Adipose tissue (tissue), 3 donors: Measurements from ENCODE around the gene ZG16. TPM values are rescaled to one million over a fixed set of nuclear protein-coding genes. Genes with fewer than 3 reads are reported as not detected.
"Not testable (repeated sequence)": the region's sequence is repeated elsewhere in the genome, so short reads cannot be mapped to it uniquely, and the experiment has no call there.

Experiments used
- H3K27ac ChIP-seq: one replicate; pipeline ENCODE4 v1.5.1; 2013; ENCODE audit warnings: low read depth, low read length
- WGBS, 3 donors: extraction: QIAGEN DNeasy Blood & Tissue Kit; methylation state at CpG; one replicate each; pipeline ENCODE4 v1.1.7; 2013; 5-methylcytosine and 5-hydroxymethylcytosine counted together
- polyA plus RNA-seq, 3 donors: library from polyadenylated mRNA; stranded (reverse); fragments of 200-250 nt; gene quantifications; one replicate each; pipeline ENCODE4 v1.2.3, GENCODE V29; 2013
- donor health status: healthy with polysubstance abuse.
- donor health status: Bipolar disorder and iron deficiency.
- donor health status: healthy.

Gene ZG16
- polyA plus RNA-seq, 3 donors, result 0.22 to 0.97 (median 0.23) TPM

GRCh38 chr16:29746518-29746917, 31.5 kb upstream of the ZG16 start:
- not testable (repeated sequence) for H3K27ac ChIP-seq
- 30 to 77% (median 32%) methylated on average over 4 of the region's 4 CpGs for WGBS, 3 donors

GRCh38 chr16:29747947-29748759, 29.9 kb upstream of the ZG16 start:
- WGBS, 3 donors, result 92 to 96% (median 94%) methylated on average over 29 to 30 of the region's 30 CpGs
- H3K27ac ChIP-seq, result no peak overlapping the region

- 66 to 80% (median 75%) methylated on average over 4 of the region's 4 CpGs for WGBS, 3 donors
- H3K27ac ChIP-seq, result not testable (repeated sequence)
Measured at GRCh38 chr16:29748760-29749149, 29.3 kb upstream of the ZG16 start.

- 74 to 81% (median 76%) methylated on average over 1 of the region's 1 CpG for WGBS, 3 donors
- H3K27ac ChIP-seq, result no peak overlapping the region
Measured at GRCh38 chr16:29753516-29753915, 24.5 kb upstream of the ZG16 start.

GRCh38 chr16:29756654-29757053, 21.4 kb upstream of the ZG16 start:
- 43 to 78% (median 76%) methylated on average over 1 of the region's 1 CpG for WGBS, 3 donors
- H3K27ac ChIP-seq, result no peak overlapping the region

- WGBS, 3 donors, result 77 to 86% (median 82%) methylated on average over 8 of the region's 8 CpGs
- H3K27ac ChIP-seq, result not testable (repeated sequence)
Measured at GRCh38 chr16:29757086-29757485, 21.0 kb upstream of the ZG16 start.

- no peak overlapping the region for H3K27ac ChIP-seq
- 55 to 68% (median 55%) methylated on average over 6 of the region's 6 CpGs for WGBS, 3 donors
Measured at GRCh38 chr16:29757950-29758466, 20.0 kb upstream of the ZG16 start.

GRCh38 chr16:29760567-29761279, 17.3 kb upstream of the ZG16 start:
- no peak overlapping the region for H3K27ac ChIP-seq
- 77 to 82% (median 77%) methylated on average over 9 of the region's 9 CpGs for WGBS, 3 donors

GRCh38 chr16:29761280-29761651, 16.8 kb upstream of the ZG16 start:
- 76 to 80% (median 79%) methylated on average over 6 to 8 of the region's 8 CpGs for WGBS, 3 donors

GRCh38 chr16:29761882-29762281, 16.2 kb upstream of the ZG16 start:
- no peak overlapping the region for H3K27ac ChIP-seq
- 41 to 79% (median 74%) methylated on average over 6 of the region's 6 CpGs for WGBS, 3 donors

More at GRCh38 chr16:29761280-29761651, 16.8 kb upstream of the ZG16 start:
- not testable (repeated sequence) for H3K27ac ChIP-seq

- 74 to 90% (median 76%) methylated on average over 6 of the region's 6 CpGs for WGBS, 3 donors
- no peak overlapping the region for H3K27ac ChIP-seq
Measured at GRCh38 chr16:29763326-29763725, 14.7 kb upstream of the ZG16 start.

- no peak overlapping the region for H3K27ac ChIP-seq
- 31 to 78% (median 74%) methylated on average over 15 of the region's 15 CpGs for WGBS, 3 donors
Measured at GRCh38 chr16:29765167-29766032, 12.7 kb upstream of the ZG16 start.

- no peak overlapping the region for H3K27ac ChIP-seq
- 76 to 90% (median 77%) methylated on average over 3 of the region's 3 CpGs for WGBS, 3 donors
Measured at GRCh38 chr16:29766571-29766970, 11.5 kb upstream of the ZG16 start.

GRCh38 chr16:29767062-29767461, 11.0 kb upstream of the ZG16 start:
- 92 to 95% (median 93%) methylated on average over 3 of the region's 3 CpGs for WGBS, 3 donors
- H3K27ac ChIP-seq, result no peak overlapping the region

- WGBS, 3 donors, result 82 to 96% (median 82%) methylated on average over 2 of the region's 2 CpGs
Measured at GRCh38 chr16:29769507-29769906, 8.5 kb upstream of the ZG16 start.

GRCh38 chr16:29770250-29770929, 7.7 kb upstream of the ZG16 start:
- 67 to 85% (median 67%) methylated on average over 7 of the region's 7 CpGs for WGBS, 3 donors
- no peak overlapping the region for H3K27ac ChIP-seq

More at GRCh38 chr16:29769507-29769906, 8.5 kb upstream of the ZG16 start:
- H3K27ac ChIP-seq, result no peak overlapping the region

GRCh38 chr16:29772330-29772729, 5.7 kb upstream of the ZG16 start:
- not testable (repeated sequence) for H3K27ac ChIP-seq
- WGBS, 3 donors, result 78 to 85% (median 82%) methylated on average over 7 of the region's 7 CpGs

- H3K27ac ChIP-seq, result no peak overlapping the region
- 90 to 95% (median 90%) methylated on average over 5 of the region's 5 CpGs for WGBS, 3 donors
Measured at GRCh38 chr16:29774730-29775129, 3.3 kb upstream of the ZG16 start.
